Glutamatergic neuron (in vitro differentiated cells): ENCODE data around the gene SHLD1. TPM values are rescaled to one million over a fixed set of nuclear protein-coding genes. Genes with fewer than 3 reads are reported as not detected.

Experiments used
- DNase-seq: peaks from one replicate; pipeline ENCODE4 v3.0.0; 2022
- H3K27ac Mint-ChIP-seq: one replicate; pipeline ENCODE4 v1.8.0; 2020; ENCODE audit warnings: mild to moderate bottlenecking, mixed read lengths, inconsistent platforms; ENCODE audit not compliant: unreplicated experiment
- H3K27me3 Mint-ChIP-seq: one replicate; pipeline ENCODE4 v1.8.0; 2020; ENCODE audit warnings: mild to moderate bottlenecking, moderate library complexity, mixed read lengths, inconsistent platforms; ENCODE audit not compliant: unreplicated experiment
- H3K36me3 Mint-ChIP-seq: one replicate; pipeline ENCODE4 v1.8.0; 2020; ENCODE audit warnings: mild to moderate bottlenecking, mixed read lengths, inconsistent platforms; ENCODE audit not compliant: unreplicated experiment
- H3K4me1 Mint-ChIP-seq: one replicate; pipeline ENCODE4 v1.8.0; 2020; ENCODE audit warnings: mild to moderate bottlenecking, low read depth, mixed read lengths, inconsistent platforms; ENCODE audit not compliant: unreplicated experiment
- H3K4me3 Mint-ChIP-seq: one replicate; pipeline ENCODE4 v1.8.0; 2020; ENCODE audit warnings: mild to moderate bottlenecking, mixed read lengths, inconsistent platforms; ENCODE audit not compliant: unreplicated experiment
- H3K9me3 Mint-ChIP-seq: one replicate; pipeline ENCODE4 v1.8.0; 2020; ENCODE audit warnings: mild to moderate bottlenecking, moderate library complexity, mixed read lengths, inconsistent platforms; ENCODE audit not compliant: unreplicated experiment
- total RNA-seq: library from RNA; stranded (reverse); fragmentation: NEBNext Ultra II Directional; extraction: Animal tissue kit (Norgen Biotek cat#: 25700); gene quantifications from one replicate; pipeline ENCODE4 v1.2.1, GENCODE V29; 2021; ENCODE audit not compliant: unreplicated experiment
- TF ChIP-seq, protein P1 (sequence below): fragments of 200-600 bp; sonication (generic); IDR thresholded peaks from one replicate; pipeline ENCODE4 v1.5.0; 2021; ENCODE audit not compliant: partially characterized antibody, unreplicated experiment

Gene SHLD1
- total RNA-seq, 1 donor from 2014 or later, result 4.0 TPM

DNA sequence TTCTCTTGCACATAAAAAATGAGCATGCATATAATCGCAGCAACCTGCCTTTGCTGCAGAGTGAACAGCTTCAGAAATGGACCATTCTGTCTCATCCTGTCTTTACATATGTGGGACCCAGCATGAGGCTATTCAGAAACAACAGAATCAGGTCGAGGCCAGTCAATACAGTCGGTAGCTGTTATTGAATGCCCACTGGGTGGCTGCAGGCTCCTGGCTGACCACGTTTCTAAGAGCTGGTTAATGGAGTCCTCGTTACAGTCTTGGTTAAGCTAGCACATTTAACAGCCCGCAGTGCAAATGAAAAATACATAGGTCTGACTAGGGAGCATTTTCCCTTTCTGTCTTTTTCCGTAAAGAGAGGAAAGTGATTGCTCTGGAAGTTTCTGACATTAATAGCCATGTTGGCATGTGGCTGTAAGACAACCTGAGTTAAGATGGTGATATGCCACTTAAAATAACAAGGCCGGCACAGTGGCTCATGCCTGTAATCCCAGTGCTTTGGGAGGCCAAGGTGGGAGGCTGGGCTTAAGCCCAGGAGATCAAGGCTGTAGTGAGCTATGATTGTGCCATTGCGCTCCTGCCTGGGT lies 75.0 kb downstream of the SHLD1 start:
- no peaks in the 10 kb centered on the region for H3K4me1 Mint-ChIP-seq
- no peaks in the 10 kb centered on the region for H3K36me3 Mint-ChIP-seq
- no peak overlapping the region for H3K4me3 Mint-ChIP-seq
- peaks cover 2% of the 10 kb centered on the region for H3K27me3 Mint-ChIP-seq
- TF ChIP-seq, protein P1, sequence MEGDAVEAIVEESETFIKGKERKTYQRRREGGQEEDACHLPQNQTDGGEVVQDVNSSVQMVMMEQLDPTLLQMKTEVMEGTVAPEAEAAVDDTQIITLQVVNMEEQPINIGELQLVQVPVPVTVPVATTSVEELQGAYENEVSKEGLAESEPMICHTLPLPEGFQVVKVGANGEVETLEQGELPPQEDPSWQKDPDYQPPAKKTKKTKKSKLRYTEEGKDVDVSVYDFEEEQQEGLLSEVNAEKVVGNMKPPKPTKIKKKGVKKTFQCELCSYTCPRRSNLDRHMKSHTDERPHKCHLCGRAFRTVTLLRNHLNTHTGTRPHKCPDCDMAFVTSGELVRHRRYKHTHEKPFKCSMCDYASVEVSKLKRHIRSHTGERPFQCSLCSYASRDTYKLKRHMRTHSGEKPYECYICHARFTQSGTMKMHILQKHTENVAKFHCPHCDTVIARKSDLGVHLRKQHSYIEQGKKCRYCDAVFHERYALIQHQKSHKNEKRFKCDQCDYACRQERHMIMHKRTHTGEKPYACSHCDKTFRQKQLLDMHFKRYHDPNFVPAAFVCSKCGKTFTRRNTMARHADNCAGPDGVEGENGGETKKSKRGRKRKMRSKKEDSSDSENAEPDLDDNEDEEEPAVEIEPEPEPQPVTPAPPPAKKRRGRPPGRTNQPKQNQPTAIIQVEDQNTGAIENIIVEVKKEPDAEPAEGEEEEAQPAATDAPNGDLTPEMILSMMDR, result no peak
- H3K9me3 Mint-ChIP-seq, result no peaks in the 10 kb centered on the region
- no peak overlapping the region for H3K27ac Mint-ChIP-seq
- DNase-seq, result no peak

DNA sequence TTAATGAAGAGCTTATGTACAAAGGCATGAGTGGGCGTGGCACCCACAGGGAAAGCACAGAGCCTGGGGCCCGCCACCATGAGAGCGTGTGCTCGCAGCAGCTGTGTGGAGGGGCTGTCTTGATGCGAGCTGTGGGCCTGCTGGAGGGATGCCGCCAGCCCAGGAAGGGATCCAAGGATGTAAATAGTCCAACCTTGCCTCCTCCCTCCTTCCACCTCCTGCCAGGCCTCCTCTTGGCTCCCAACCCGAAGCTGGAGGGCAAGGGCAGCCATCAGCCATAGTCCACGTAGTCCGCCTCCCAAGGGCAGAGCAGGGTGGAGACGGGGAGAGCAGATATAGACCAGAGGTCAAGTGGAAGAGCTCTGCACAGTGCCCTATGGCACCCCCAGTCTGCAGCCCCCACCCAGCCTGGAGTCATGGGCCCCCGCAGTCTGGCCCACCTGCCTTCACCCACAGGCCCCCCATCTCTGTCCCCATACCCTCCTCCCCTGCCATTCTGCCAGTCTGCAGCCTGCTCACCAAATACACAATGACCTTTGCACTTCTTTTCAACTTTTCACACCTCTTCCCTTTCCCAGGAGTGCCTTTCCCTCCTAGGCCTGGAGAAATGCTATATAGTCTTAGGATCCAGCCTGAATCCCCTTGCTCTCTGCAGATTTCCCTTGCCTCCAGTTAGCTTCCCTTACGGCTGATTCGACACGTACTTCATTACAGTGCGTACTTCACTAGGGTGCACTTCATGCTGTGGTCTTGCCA lies 77.1 kb downstream of the SHLD1 start:
- Mint-ChIP-seq H3K4me1 (no peaks in the 10 kb centered on the region), H3K9me3 (no peaks in the 10 kb centered on the region), H3K36me3 (no peaks in the 10 kb centered on the region), H3K4me3 (no peak overlapping the region), H3K27me3 (peaks cover 2% of the 10 kb centered on the region), H3K27ac (no peak overlapping the region)
- DNase-seq, result no peak
- TF ChIP-seq, protein P1, result no peak

DNA sequence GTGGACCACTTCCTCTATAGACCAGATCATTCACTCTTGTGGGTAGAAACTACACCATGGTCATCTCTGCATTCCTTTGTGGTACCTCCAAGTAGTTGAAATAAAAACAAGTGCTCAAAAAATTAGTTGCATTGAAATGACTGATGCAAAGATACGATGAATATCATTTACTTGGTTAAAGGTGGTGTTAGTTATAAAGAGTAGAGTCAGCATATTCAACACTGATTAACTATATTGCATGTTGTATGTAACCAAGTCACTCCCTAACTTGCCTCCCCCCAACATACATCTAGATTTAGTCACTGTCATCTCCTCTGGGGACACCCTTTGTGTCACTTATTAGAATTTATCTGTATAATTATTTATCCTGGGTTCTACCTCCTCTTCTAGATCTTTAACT lies 77.7 kb downstream of the SHLD1 start:
- H3K27me3 Mint-ChIP-seq, result peaks cover 2% of the 10 kb centered on the region
- no peak overlapping the region for H3K4me3 Mint-ChIP-seq
- peaks cover under 1% of the 10 kb centered on the region for H3K9me3 Mint-ChIP-seq
- H3K4me1 Mint-ChIP-seq, result no peaks in the 10 kb centered on the region
- H3K27ac Mint-ChIP-seq, result no peak overlapping the region
- no peaks in the 10 kb centered on the region for H3K36me3 Mint-ChIP-seq
- TF ChIP-seq, protein P1, result no peak
- DNase-seq, result no peak

DNA sequence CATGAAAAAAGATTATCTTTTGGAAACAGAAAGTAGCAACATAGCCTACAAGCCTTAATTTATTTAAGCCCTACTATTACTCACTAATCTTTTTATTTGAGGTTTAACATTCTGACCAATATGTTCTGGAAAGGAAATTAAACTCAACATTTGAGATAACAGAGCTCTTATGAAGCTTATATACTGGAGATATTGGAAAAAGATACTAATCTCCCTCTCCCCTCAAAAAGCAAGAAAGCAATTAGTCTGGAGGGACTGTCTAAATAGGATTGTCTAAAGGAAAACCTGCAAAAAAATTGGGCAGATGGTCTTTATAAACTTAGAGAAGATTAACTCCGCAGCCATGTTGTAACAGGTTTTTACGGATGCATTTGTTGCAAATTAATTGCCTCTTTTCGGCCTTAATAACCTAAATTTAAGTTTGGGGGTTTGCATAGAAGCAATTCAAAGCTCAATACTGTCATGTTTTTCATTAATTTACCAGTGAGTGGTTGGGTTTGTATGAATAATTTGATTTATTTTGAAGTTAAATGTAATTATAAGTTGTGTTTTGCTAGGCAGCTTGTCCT lies 79.1 kb downstream of the SHLD1 start:
- Mint-ChIP-seq H3K4me1 (no peaks in the 10 kb centered on the region), H3K27me3 (peaks cover 2% of the 10 kb centered on the region), H3K36me3 (no peaks in the 10 kb centered on the region), H3K4me3 (no peak overlapping the region), H3K27ac (no peak overlapping the region), H3K9me3 (peaks cover 3% of the 10 kb centered on the region)
- TF ChIP-seq, protein P1, result no peak
- no peak for DNase-seq

DNA sequence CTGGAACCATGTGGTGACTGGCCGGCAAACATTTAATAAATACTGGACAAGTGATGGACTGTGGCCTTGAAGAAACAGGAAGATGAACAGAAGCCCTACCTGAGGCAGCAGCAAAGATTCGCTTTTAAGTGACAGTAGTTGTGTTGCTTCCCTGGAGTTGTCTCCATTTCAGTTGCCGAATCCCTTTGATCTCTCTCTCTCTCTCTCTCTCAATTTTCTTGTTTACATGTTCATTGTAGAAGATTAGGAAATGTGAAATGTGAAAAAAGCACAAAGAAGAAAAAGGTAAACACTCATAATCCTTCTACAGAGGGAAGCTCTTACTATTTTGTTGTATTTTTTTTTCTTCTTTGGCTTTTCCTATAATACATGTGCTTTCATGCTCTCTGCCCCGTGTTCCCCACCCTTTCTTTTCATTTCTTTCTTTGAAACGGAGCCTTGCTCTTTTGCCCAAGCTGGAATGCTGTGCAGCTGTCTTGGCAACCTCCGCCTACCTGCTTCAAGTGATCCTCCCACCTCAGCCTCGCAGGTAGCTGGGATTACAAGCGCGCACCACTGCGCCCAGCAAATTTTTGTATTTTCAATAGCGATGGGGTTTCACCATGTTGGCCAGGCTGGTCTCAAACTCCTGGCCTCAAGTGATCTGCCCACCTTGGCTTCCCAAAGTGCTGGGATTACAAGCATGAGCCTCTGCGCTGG lies 81.5 kb downstream of the SHLD1 start:
- DNase-seq, result no peak
- Mint-ChIP-seq H3K4me1 (no peaks in the 10 kb centered on the region), H3K27me3 (peaks cover 2% of the 10 kb centered on the region), H3K36me3 (no peaks in the 10 kb centered on the region), H3K27ac (no peak overlapping the region), H3K9me3 (peaks cover 3% of the 10 kb centered on the region), H3K4me3 (no peak overlapping the region)
- TF ChIP-seq, protein P1, result no peak
